Suprapubic skin (tissue), 4 donors: Measurements from ENCODE around the gene CTNND2.

Experiments used
- POLR2A ChIP-seq, 2 donors: fragments of 450-650 bp; IDR thresholded peaks; one replicate each; pipeline ENCODE4 v1.6.1; 2017; ENCODE audit warnings: antibody characterized with exemption in 2 of 2, mild to moderate bottlenecking in 2 of 2, moderate library complexity in 2 of 2
- POLR2AphosphoS5 ChIP-seq, 3 donors: sonication (generic); formaldehyde crosslinking; IDR thresholded peaks; one replicate each; pipeline ENCODE4 v1.6.1; 2017; ENCODE audit warnings: antibody characterized with exemption in 3 of 3
- TF ChIP-seq, protein P1 (sequence below), 2 donors: fragments of 200-600 bp in 1 of 2; fragments of 450-650 bp in 1 of 2; sonication (generic) in 1 of 2; IDR thresholded peaks; one replicate each; pipeline ENCODE4 v1.5.1; 2016 to 2019; ENCODE audit warnings: antibody characterized with exemption in 2 of 2, mild to moderate bottlenecking in 1 of 2, moderate library complexity in 1 of 2

DNA sequence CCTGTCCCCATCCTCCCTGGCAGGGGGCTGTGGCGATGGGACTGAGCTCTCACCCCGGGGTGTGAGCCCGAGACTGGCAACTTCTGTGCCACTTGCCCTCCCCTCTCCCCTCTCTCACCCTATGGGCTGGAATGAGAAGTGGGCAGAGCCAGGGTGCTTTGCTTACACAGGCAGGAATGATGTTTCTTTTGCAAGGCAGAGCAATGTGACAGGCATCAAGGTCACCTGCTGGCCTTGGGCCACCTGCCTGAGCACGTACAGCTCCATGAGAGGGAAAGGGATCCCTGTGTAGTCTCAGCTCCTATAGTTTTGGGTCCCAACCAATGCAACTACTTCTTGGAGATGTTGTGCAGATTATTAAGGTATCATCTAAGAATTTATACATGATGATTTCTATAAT, 890.5 kb downstream of the CTNND2 start:
- TF ChIP-seq POLR2AphosphoS5 (IDR thresholded peaks at IDR 0.05) (no peak), POLR2A (IDR thresholded peaks at IDR 0.05) (no peak)
- TF ChIP-seq, protein P1, sequence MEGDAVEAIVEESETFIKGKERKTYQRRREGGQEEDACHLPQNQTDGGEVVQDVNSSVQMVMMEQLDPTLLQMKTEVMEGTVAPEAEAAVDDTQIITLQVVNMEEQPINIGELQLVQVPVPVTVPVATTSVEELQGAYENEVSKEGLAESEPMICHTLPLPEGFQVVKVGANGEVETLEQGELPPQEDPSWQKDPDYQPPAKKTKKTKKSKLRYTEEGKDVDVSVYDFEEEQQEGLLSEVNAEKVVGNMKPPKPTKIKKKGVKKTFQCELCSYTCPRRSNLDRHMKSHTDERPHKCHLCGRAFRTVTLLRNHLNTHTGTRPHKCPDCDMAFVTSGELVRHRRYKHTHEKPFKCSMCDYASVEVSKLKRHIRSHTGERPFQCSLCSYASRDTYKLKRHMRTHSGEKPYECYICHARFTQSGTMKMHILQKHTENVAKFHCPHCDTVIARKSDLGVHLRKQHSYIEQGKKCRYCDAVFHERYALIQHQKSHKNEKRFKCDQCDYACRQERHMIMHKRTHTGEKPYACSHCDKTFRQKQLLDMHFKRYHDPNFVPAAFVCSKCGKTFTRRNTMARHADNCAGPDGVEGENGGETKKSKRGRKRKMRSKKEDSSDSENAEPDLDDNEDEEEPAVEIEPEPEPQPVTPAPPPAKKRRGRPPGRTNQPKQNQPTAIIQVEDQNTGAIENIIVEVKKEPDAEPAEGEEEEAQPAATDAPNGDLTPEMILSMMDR (IDR thresholded peaks at IDR 0.05): no peak
